HG03442 (cell line): Measurements from ENCODE around the gene MBNL3.
"Not testable (repeated sequence)": the region's sequence is repeated elsewhere in the genome, so short reads cannot be mapped to it uniquely, and the experiment has no call there.

ENCODE experiments used
- ATAC-seq: cut with Tn5 transposase; IDR thresholded peaks from one replicate; pipeline ENCODE4 v1.9.1; 2021; ENCODE audit warnings: mild to moderate bottlenecking, moderate library complexity; ENCODE audit not compliant: unreplicated experiment

The MBNL3 gene

GRCh38 chrX:132480581-132481203 is 8.1 kb downstream of the MBNL3 start:
- peak; percentile 79 for ATAC-seq

- ATAC-seq = no peak
Observed at GRCh38 chrX:132474544-132475248, 14.1 kb downstream of the MBNL3 start.

DNA sequence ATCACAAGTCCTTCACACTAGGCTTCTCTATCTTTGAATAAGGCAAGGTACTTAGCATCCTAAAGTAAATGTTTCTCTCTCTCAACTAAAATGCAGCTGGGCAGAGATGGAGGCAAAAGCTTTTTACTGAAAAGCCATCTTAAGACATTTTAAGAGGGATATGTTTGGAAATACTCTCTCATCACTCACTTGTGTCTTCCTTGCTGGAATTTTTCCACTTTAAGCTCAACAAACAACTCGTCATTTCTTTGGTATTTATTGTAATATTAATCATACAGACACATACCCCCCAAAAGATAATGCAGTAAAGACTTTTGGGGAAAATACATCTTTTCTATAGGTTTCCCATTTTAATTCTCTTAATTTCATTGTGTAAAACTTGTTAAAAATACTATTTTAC is 16.4 kb downstream of the MBNL3 start:
- no peak for ATAC-seq

DNA sequence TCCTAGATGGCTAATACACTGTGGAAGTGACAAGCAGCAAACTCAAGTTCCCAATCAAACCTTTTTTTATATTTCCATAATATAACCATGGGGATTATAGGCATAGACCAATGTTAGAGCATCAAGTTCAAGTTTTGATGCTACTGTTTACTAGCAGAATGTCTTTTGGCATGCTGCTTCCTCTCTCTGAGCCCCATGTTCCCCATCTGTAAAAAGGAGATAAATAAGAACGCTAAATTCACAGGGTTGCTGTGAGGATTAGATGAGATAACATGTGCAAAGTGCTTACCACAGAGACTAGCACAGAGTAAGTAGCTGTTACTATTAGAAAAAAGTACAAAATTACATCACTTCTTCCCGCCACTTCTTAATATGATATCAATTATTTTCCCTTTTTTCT is 18.0 kb downstream of the MBNL3 start:
- ATAC-seq = no peak

GRCh38 chrX:132470179-132470578 is 18.7 kb downstream of the MBNL3 start:
- ATAC-seq = no peak

GRCh38 chrX:132468454-132468853 is 20.4 kb downstream of the MBNL3 start:
- no peak for ATAC-seq

DNA sequence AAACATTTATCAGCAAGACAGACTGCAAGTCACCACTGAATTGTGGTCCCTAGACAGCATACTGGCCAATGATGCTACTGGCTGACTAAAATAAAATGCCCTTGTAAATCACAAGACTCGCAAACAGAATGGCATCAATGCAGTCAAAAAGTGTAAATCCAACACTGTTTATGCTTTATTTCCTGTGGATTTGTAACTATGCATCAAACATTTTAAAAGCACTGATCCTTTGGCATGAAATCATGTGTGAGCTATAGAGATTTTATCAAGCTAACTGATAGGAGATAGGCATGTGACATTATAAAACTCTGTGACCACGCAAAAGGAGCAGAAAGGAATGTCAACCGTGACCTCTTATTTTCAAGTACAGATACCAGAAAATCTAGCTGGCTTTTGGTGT is 20.8 kb downstream of the MBNL3 start:
- ATAC-seq = no peak

GRCh38 chrX:132467026-132467425 is 21.8 kb downstream of the MBNL3 start:
- ATAC-seq = no peak

GRCh38 chrX:132463411-132463810 is 25.4 kb downstream of the MBNL3 start:
- no peak for ATAC-seq

DNA sequence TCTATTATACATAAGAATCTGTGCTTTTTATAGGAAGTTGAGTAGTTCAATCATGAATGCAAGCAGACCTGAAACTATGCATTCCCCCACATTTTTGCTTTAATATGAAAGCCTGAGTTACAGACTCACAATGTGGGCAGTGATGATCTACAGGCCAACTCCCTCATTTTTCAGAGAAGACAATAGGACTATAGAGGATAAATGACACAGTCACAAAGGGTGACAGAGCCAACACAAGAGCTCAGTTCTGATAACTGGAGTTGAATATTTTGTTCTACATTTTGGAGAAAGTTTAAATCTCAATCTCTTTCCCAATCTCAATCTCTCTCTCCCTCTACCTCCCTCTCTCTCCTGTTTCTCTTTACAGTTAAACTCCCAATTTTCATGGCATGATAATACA is 27.0 kb downstream of the MBNL3 start:
- no peak for ATAC-seq

- ATAC-seq = no peak
Observed at GRCh38 chrX:132452911-132453550, 35.8 kb downstream of the MBNL3 start.

DNA sequence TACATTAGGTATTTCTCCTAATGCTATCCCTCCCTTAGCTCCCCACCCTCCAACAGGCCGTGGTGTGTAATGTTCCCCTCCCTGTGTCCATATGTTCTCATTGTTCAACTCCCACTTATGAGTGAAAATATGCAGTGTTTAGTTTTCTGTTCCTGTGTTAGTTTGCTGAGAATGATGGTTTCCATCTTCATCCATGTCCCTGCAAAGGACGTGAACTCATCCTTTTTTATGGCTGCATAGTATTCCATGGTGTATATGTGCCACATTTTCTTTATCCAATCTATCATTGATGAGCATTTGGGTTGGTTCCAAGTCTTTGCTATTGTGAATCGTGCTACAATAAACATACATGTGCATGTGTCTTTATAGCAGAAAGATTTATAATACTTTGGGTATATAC is 42.9 kb downstream of the MBNL3 start:
- ATAC-seq = not testable (repeated sequence)

DNA sequence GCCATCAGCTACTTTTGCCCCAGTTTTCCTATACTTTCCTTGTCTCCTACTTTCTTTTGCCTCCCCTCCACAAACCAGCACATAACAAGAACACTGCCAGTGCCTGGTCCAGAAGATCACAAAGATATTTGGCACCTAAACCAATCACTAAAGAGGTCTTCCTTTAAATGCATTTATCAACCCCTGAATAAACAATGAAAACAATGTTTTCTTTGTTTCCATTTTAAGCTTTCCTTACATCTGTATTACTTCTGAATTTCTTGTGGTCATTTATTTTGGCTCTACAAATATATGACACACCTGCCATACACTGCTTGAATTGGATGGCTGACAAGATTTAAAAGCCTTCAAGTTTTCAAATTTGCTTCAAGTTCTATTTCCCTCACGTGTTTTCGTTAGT is 43.9 kb downstream of the MBNL3 start:
- ATAC-seq = no peak

DNA sequence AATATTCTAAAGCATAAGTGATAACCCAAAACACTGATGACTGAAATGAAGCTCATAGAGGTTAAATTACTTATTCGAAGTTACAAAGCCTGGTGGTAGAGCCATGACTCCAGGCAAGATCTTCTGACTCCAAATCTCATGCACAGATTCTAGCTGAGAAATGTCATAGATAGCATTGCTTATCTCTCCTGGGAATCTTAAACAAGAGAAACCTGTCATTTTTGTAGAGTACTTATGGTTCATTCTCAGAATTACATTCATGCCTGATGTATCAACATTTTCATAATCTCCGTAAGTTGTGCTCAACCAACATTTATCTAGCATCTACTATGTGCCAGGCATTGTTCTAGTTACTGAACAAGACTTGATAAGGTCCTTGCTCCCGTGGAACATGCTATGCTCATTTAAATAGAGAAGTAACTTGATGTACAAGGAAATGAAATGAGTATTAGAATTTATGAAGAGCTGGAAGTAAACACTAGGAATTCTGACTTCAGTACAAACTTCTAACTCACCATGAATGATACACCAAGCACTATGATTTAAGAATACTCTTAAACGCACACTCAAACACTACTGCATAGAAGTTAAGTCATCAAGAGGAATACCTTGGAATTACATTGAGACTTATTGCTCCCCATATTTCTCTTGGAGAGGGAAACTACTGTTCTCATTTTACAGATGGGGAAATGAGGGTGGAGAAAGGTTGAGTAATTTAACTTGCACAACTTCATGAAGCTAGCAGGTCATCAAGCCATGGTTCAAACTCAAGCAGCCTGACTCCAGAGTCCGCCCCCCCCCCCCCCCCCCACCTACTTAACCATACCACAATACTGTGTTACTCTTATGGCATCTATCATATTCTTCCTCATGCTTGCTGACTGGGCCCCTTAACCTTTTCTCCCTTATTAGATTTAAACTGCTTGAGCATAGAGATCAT is 45.4 kb downstream of the MBNL3 start:
- ATAC-seq = no peak

DNA sequence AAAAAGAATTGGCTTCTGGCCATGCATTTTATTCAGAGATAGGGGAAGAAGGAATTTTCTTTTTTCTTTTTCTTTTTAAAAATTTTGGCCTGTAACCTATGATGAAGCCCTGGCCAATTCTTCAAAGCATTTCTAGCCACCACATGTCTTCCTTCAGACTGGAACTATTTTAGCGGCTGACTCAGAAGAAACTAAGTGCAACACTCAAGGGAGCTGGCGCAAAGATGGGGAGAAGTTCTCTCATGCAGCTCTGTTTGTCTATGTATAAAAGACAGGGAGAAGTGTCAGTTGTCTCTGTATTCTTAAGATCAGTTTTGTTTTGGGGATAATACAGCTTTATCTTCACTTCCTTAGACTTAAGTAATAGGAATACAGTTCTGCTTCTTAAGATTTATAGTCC is 46.1 kb downstream of the MBNL3 start:
- ATAC-seq = no peak

GRCh38 chrX:132435222-132435621 is 53.6 kb downstream of the MBNL3 start:
- ATAC-seq = no peak

DNA sequence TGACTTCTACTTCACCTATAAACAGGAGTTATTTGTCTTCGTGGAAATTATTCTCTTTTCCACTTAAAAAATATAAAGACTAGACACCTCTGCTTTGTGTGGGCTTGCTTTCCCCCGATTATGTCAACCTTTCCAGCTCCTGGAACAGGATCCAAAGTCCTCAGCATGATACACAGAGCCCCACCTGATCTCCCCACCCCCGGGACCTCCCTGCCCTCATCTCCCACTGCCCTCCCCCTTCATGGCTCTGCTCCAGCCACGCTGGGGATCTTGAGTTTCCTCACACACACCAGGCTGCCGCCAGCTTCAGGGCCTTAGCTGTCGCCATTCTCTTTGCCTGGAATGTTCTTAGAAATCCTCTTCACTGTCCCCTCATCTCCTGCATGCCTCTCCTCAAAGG is 55.3 kb downstream of the MBNL3 start:
- ATAC-seq = no peak

DNA sequence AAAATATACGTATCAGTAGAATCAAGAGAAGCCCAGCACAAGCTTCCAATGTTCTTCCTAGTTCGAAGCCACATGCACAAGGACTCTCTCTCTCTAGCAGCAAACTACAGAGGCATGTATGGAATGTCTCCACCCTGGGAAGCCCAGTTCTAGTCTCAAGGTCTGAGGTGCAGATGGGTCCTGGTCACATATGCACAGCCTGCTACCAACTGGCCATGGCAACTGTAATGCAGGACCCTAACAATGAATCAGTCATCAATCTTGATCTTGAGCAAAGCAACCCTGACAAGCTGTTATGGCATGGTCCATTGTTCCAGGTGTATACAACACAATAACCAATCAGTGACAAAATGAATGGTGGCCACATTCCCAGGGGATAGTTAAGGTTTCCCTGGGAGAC is 55.8 kb downstream of the MBNL3 start:
- no peak for ATAC-seq

GRCh38 chrX:132428896-132429295 is 59.9 kb downstream of the MBNL3 start:
- ATAC-seq = no peak

- no peak for ATAC-seq
Observed at GRCh38 chrX:132426695-132427281, 62.0 kb downstream of the MBNL3 start.
